HCT116 (cell line): Measurements from ENCODE around the gene IFIT1. TPM values are rescaled to one million over a fixed set of nuclear protein-coding genes. Genes with fewer than 3 reads are reported as not detected.

Source experiments
- ATAC-seq: fragments of 200-7000 bp; cut with Tn5 transposase; 2 replicates; pipeline ENCODE4 v1.9.1; 2020; ENCODE audit warnings: mild to moderate bottlenecking, moderate library complexity
- BruUV-seq: library from RNA; stranded (reverse); fragments of 400-500 nt; replicated peaks from 2 replicates; lab custom pipeline; 2021; lab: Mats Ljungman, UMichigan
- CTCF ChIA-PET: fragments of 300-600 bp; sonication (Branson Sonifier 250); formaldehyde crosslinking; loops from one replicate; lab custom pipeline; 2021; ENCODE audit warnings: antibody characterized with exemption; lab: Charles Lee
- POLR2A ChIA-PET: fragments of 300-600, 350-600 bp; sonication (Branson Sonifier 250); formaldehyde crosslinking; loops from one replicate; lab custom pipeline; 2021; ENCODE audit warnings: antibody characterized with exemption; lab: Charles Lee
- RAD21 ChIA-PET, 2 experiments: fragments of 300-600 bp; sonication (Branson Sonifier 250); formaldehyde crosslinking; loops; one replicate each; lab custom pipeline; 2023; ENCODE audit warnings: low total read pairs in 2 of 2; ENCODE audit not compliant: uncharacterized antibody in 2 of 2, unreplicated experiment in 2 of 2, low non-redundant PET in 1 of 2; lab: Charles Lee
- DNase-seq: peaks from one replicate; pipeline ENCODE4 v3.0.0-alpha.2; 2010; ENCODE audit warnings: low read depth, low spot score
- H2AFZ ChIP-seq: fragments of 200-600 bp; shearing (Covaris generic), sonication (generic); 2 replicates; pipeline ENCODE4 v1.6.1; 2017; ENCODE audit warnings: low read depth, mixed run types, mixed read lengths, antibody characterized with exemption, low read length; ENCODE audit not compliant: poor library complexity, severe bottlenecking
- H3K27ac ChIP-seq: 2 replicates; pipeline ENCODE4 v1.5.1; 2012; ENCODE audit warnings: low read depth, low read length
- H3K27me3 ChIP-seq: fragments of 200-600 bp; sonication (generic); 2 replicates; pipeline ENCODE4 v1.6.1; 2016; ENCODE audit warnings: mixed run types, low read length, mixed read lengths; ENCODE audit not compliant: insufficient read depth
- H3K36me3 ChIP-seq, 2 experiments: fragments of 200-500 bp in 1 of 2; fragments of 200-600 bp in 1 of 2; sonication (Bioruptor generic) in 1 of 2; sonication (generic) in 1 of 2; 2 replicates each; pipeline versions ENCODE4 v1.5.1 to v1.6.1; 2014 to 2016; ENCODE audit warnings: low read length in 2 of 2, inconsistent platforms in 1 of 2, mixed read lengths in 1 of 2, mixed run types in 1 of 2; ENCODE audit not compliant: insufficient read depth in 2 of 2, control insufficient read depth in 1 of 2
- H3K4me1 ChIP-seq, 2 experiments: fragments of 200-600 bp in 1 of 2; sonication (generic) in 1 of 2; 2 replicates each; pipeline versions ENCODE4 v1.5.1 to v1.6.1; 2012 to 2017; ENCODE audit warnings: low read length in 2 of 2, inconsistent platforms in 1 of 2, mild to moderate bottlenecking in 1 of 2, mixed read lengths in 1 of 2, mixed run types in 1 of 2, moderate library complexity in 1 of 2; ENCODE audit not compliant: insufficient read depth in 2 of 2, control insufficient read depth in 1 of 2
- H3K4me2 ChIP-seq: fragments of 200-600 bp; sonication (generic); 2 replicates; pipeline ENCODE4 v1.6.1; 2017; ENCODE audit warnings: mixed run types, low read length, mixed read lengths
- H3K4me3 ChIP-seq, 2 experiments: fragments of 200-600 bp in 1 of 2; sonication (generic) in 1 of 2; replicated peaks in 1 of 2; 2 replicates each; pipeline ENCODE4 v1.5.1; 2011 to 2016; ENCODE audit warnings: low read length in 2 of 2, control low read depth in 1 of 2, low read depth in 1 of 2, mild to moderate bottlenecking in 1 of 2, mixed read lengths in 1 of 2, mixed run types in 1 of 2
- H3K79me2 ChIP-seq: fragments of 200-600 bp; sonication (generic); 2 replicates; pipeline ENCODE4 v1.6.1; 2017; ENCODE audit warnings: mild to moderate bottlenecking, mixed run types, low read length, moderate library complexity, mixed read lengths; ENCODE audit not compliant: insufficient read depth
- H3K9ac ChIP-seq: fragments of 200-600 bp; sonication (generic); 2 replicates; pipeline ENCODE4 v1.6.1; 2016; ENCODE audit warnings: low read length, mixed read lengths
- H3K9me2 ChIP-seq: fragments of 200-600 bp; sonication (generic), shearing (Covaris generic); 2 replicates; pipeline ENCODE4 v1.6.1; 2017; ENCODE audit warnings: mixed run types, mild to moderate bottlenecking, moderate library complexity; ENCODE audit not compliant: insufficient read depth
- H3K9me3 ChIP-seq, 2 experiments: fragments of 200-500 bp in 1 of 2; fragments of 200-600 bp in 1 of 2; sonication (Bioruptor generic) in 1 of 2; sonication (generic) in 1 of 2; 2 replicates each; pipeline ENCODE4 v1.6.1; 2014 to 2017; ENCODE audit warnings: low read length in 2 of 2, mixed read lengths in 2 of 2, inconsistent platforms in 1 of 2, low read depth in 1 of 2, mild to moderate bottlenecking in 1 of 2, mixed run types in 1 of 2, moderate library complexity in 1 of 2; ENCODE audit not compliant: control insufficient read depth in 1 of 2, insufficient read depth in 1 of 2
- H4K20me1 ChIP-seq: fragments of 200-600 bp; sonication (generic), shearing (Covaris generic); 2 replicates; pipeline ENCODE4 v1.6.1; 2017; ENCODE audit warnings: mixed run types, mild to moderate bottlenecking, moderate library complexity; ENCODE audit not compliant: insufficient read depth
- CEBPB ChIP-seq: IDR thresholded peaks from 2 replicates; pipeline ENCODE4 v1.6.1; 2012; ENCODE audit warnings: low read depth
- POLR2AphosphoS5 ChIP-seq: IDR thresholded peaks from 2 replicates; pipeline ENCODE4 v1.6.1; 2011; ENCODE audit warnings: mild to moderate bottlenecking, low read depth, low read length, moderate library complexity
- RAD21 ChIP-seq: IDR thresholded peaks from 2 replicates; pipeline ENCODE4 v1.6.1; 2012; ENCODE audit warnings: low read depth, mild to moderate bottlenecking
- REST ChIP-seq: IDR thresholded peaks from 2 replicates; pipeline ENCODE4 v1.6.1; 2012; ENCODE audit warnings: low read depth
- SP1 ChIP-seq: IDR thresholded peaks from 2 replicates; pipeline ENCODE4 v1.6.1; 2012; ENCODE audit warnings: low read depth
- intact Hi-C: fragments of 100-400 bp; cut with micrococcal nuclease; formaldehyde crosslinking; loops from 2 replicates; pipeline ENCODE4 v1.10.0; 2022
- total RNA-seq: library from RNA; stranded (reverse); gene quantifications from one replicate; pipeline ENCODE4 v1.2.1, GENCODE V29; 2021; ENCODE audit not compliant: unreplicated experiment
- TF ChIP-seq, protein P1 (sequence below), 3 experiments: fragments of 200-600 bp in 1 of 3; sonication (generic) in 1 of 3; IDR thresholded peaks in 2 of 3; conservative IDR thresholded peaks in 1 of 3; 2 replicates each; pipeline ENCODE4 v1.5.1; 2012 to 2017; ENCODE audit warnings: low read depth in 2 of 3, low read length in 2 of 3, antibody characterized with exemption in 1 of 3, borderline replicate concordance in 1 of 3, control low read depth in 1 of 3, mild to moderate bottlenecking in 1 of 3, mixed read lengths in 1 of 3, mixed run types in 1 of 3, moderate library complexity in 1 of 3; ENCODE audit not compliant: insufficient read depth in 1 of 3

IFIT1 gene
- total RNA-seq, 1 experiment from 2014 or later: 3.6 TPM

DNA sequence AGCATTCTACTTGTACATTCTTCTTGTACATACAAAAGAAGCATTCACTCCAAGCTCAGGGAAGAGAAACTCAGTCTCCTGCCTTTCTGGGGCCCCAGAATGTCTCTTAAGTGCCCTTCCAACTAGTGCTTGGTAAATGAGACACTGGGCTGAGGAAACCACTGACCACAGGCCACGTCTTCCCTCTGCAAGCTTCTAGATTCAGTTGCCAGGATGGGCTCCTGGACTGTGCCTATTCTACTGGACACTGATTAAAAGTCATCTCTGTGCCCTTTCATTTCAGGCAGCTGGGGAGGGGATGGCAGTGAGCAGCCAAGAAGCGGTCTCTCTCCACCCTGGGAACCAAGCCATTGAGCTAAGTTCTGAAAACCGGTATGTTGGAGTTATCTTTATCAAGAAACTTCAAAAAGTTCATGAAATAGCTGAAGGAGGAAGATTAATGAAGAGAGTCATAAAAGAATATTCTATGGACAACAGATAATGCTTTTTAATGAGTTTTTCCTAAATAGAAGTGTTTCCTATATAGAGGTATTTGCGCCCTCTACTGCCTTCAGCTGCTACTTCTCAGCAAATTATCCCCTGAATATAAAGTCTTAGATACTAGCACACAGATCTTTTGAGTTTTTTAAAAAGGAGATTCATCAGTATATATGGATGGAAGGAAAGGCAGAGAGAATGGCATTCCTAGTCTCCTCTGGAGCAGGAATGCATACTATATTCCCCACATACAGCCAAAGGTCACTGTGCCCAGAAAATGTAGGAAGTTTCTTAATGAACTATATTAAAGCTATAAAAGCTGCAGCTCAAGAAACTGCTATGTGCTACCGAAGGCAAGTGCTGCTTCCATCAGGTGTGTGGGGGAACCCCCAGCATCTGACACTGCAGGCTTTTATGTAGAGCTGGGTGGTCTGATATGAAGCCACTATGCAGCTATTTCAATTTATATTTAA is 23.0 kb upstream of the IFIT1 start:
- Histone ChIP-seq H3K79me2 (no peaks in the 10 kb centered on the region), H3K9ac (no peak overlapping the region), H2AFZ (no peak overlapping the region), H3K4me3 (no peak overlapping the region), H3K36me3 (no peaks in the 10 kb centered on the region), H3K4me2 (no peak overlapping the region), H3K9me2 (no peaks in the 10 kb centered on the region), H3K4me1 (no peaks in the 10 kb centered on the region), H3K27ac (no peak overlapping the region), H4K20me1 (no peaks in the 10 kb centered on the region), H3K9me3 (no peaks in the 10 kb centered on the region), H3K27me3 (no peaks in the 10 kb centered on the region)
- ATAC-seq: peak; percentile 59
- DNase-seq: no peak
- ChIA-PET RAD21 (interaction anchor here in 1 of 2 experiments (0.6 to 1.1 kb wide), 2 partner anchors 23 to 68 kb away, joined by 3 read pairs; no protein-coding TSS in a partner anchor), POLR2A (no interaction called here), CTCF (interaction anchor here (1.0 to 2.8 kb wide), 11 partner anchors 9 to 340 kb away, joined by 3 to 11 read pairs (median 4); partner anchors contain the start of genes IFIT1 and IFIT3)
- TF ChIP-seq POLR2AphosphoS5 (no peak), SP1 (no peak), RAD21 (peak; percentile 85), REST (no peak), CEBPB (no peak)
- TF ChIP-seq, protein P1, sequence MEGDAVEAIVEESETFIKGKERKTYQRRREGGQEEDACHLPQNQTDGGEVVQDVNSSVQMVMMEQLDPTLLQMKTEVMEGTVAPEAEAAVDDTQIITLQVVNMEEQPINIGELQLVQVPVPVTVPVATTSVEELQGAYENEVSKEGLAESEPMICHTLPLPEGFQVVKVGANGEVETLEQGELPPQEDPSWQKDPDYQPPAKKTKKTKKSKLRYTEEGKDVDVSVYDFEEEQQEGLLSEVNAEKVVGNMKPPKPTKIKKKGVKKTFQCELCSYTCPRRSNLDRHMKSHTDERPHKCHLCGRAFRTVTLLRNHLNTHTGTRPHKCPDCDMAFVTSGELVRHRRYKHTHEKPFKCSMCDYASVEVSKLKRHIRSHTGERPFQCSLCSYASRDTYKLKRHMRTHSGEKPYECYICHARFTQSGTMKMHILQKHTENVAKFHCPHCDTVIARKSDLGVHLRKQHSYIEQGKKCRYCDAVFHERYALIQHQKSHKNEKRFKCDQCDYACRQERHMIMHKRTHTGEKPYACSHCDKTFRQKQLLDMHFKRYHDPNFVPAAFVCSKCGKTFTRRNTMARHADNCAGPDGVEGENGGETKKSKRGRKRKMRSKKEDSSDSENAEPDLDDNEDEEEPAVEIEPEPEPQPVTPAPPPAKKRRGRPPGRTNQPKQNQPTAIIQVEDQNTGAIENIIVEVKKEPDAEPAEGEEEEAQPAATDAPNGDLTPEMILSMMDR (IDR thresholded peaks at IDR 0.05 in 2 of 3, conservative IDR thresholded peaks at IDR 0.05 in 1 of 3; ENCODE audit: borderline replicate concordance in 1 of 3, insufficient read depth in 1 of 3, low read depth in 2 of 3, low read length in 2 of 3): peak; percentile 51 to 82 (median 69); a peak in 5 of 6 replicates
- intact Hi-C loops: no loop called here
- BruUV-seq: no TSS peak
